ENCODE measurements around the gene ANKRD35.
A peak's percentile ranks its signal among the peaks of the same experiment; 100 is the strongest.
"Not testable (repeated sequence)": the region's sequence is repeated elsewhere in the genome, so short reads cannot be mapped to it uniquely, and the experiment has no call there.

The ANKRD35 gene

DNA sequence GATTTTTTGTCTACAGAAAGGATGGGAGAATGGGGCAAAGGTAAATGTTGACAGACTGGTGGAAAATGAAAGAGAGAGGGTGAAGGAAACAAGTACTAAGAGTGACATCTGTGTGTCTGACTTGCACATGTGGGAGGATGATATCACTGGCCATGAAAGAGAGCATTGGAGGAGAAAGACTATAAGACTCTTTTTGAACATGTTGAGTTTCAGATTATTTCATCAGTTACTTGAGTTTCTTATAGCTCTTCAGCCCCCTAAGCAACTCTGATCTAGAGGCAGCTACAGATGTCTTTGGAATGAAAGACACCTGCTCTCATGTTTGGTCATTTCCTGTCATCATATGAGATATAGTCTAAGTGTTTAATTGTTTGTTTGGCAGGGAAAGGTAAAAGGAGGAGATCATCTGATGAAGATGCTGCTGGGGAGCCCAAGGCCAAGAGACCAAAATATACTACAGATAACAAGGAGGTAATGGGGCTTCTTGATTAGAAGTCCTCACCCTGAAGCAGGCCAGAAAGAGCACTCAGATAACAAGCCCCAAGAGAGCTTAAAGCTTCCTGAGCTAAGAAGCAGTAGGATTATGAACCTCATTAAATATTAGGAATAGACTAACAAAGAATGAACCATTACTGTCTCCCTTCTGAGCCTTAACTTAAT, 57.2 kb downstream of the ANKRD35 start:
- H3K4me1 ChIP-seq (ENCODE audit: insufficient read depth, insufficient read length): no peaks in the 10 kb centered on the region
- H3K27me3 ChIP-seq (ENCODE audit: insufficient read depth, insufficient read length): no peaks in the 10 kb centered on the region
- no peak for DNase-seq (ENCODE audit: low read depth, low spot score)
- no peak overlapping the region for H3K4me3 ChIP-seq (ENCODE audit: insufficient read length, low read depth)
- H3K9me3 ChIP-seq (ENCODE audit: insufficient read depth, low read length): no peaks in the 10 kb centered on the region
- TF ChIP-seq ZNF274 (IDR thresholded peaks at IDR 0.05; ENCODE audit: low read depth, low read length) (no peak), SUZ12 (IDR thresholded peaks at IDR 0.05; ENCODE audit: extremely low read depth, insufficient read depth, insufficient read length) (no peak), YY1 (IDR thresholded peaks at IDR 0.05; ENCODE audit: insufficient read depth, insufficient read length) (no peak)
- H3K36me3 ChIP-seq (ENCODE audit: insufficient read depth, insufficient read length, low read length): peaks cover 78% of the 10 kb centered on the region
- no peak overlapping the region for H3K9ac ChIP-seq (ENCODE audit: insufficient read length, low read depth)

GRCh38 chr1:145827966-145828365, 57.7 kb downstream of the ANKRD35 start:
- no peak overlapping the region for H3K9ac ChIP-seq (ENCODE audit: insufficient read length, low read depth)
- H3K4me3 ChIP-seq (ENCODE audit: insufficient read length, low read depth): no peak overlapping the region

GRCh38 chr1:145826030-145826429, 59.6 kb downstream of the ANKRD35 start:
- no peak for TF ChIP-seq SUZ12 (IDR thresholded peaks at IDR 0.05; ENCODE audit: extremely low read depth, insufficient read depth, insufficient read length)
- no peak for TF ChIP-seq YY1 (IDR thresholded peaks at IDR 0.05; ENCODE audit: insufficient read depth, insufficient read length)
- no peak for TF ChIP-seq ZNF274 (IDR thresholded peaks at IDR 0.05; ENCODE audit: low read depth, low read length)
- no peaks in the 10 kb centered on the region for H3K4me1 ChIP-seq (ENCODE audit: insufficient read depth, insufficient read length)
- H3K9me3 ChIP-seq (ENCODE audit: insufficient read depth, low read length): no peaks in the 10 kb centered on the region
- H3K27me3 ChIP-seq (ENCODE audit: insufficient read depth, insufficient read length): no peaks in the 10 kb centered on the region
- no peak overlapping the region for H3K9ac ChIP-seq (ENCODE audit: insufficient read length, low read depth)
- no peak overlapping the region for H3K4me3 ChIP-seq (ENCODE audit: insufficient read length, low read depth)
- DNase-seq (ENCODE audit: low read depth, low spot score): no peak
- H3K36me3 ChIP-seq (ENCODE audit: insufficient read depth, insufficient read length, low read length): peaks cover 54% of the 10 kb centered on the region

More at GRCh38 chr1:145827966-145828365, 57.7 kb downstream of the ANKRD35 start:
- no peak for TF ChIP-seq YY1 (IDR thresholded peaks at IDR 0.05; ENCODE audit: insufficient read depth, insufficient read length)
- TF ChIP-seq ZNF274 (IDR thresholded peaks at IDR 0.05; ENCODE audit: low read depth, low read length): no peak
- TF ChIP-seq SUZ12 (IDR thresholded peaks at IDR 0.05; ENCODE audit: extremely low read depth, insufficient read depth, insufficient read length): no peak
- Histone ChIP-seq H3K4me1 (ENCODE audit: insufficient read depth, insufficient read length) (no peaks in the 10 kb centered on the region), H3K27me3 (ENCODE audit: insufficient read depth, insufficient read length) (no peaks in the 10 kb centered on the region), H3K36me3 (ENCODE audit: insufficient read depth, insufficient read length, low read length) (peaks cover 73% of the 10 kb centered on the region), H3K9me3 (ENCODE audit: insufficient read depth, low read length) (no peaks in the 10 kb centered on the region)
- DNase-seq (ENCODE audit: low read depth, low spot score): no peak

DNA sequence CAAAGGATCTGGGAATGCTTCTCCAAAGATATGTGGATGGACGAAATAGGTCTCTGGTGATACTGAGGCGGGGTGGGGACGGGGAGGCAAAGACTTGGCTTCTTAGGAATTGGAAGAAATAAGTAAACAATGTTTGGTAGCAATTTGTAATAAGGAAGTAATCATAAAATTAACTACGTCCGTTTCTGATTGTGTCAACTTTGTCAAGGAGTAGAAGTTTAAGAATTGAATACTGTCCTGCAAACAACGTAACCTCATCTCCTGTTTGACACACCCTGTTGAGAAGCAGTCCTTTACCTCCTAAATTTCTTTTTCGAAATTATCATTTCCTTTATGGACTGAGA, 61.2 kb downstream of the ANKRD35 start:
- Histone ChIP-seq H3K9me3 (ENCODE audit: insufficient read depth, low read length) (no peaks in the 10 kb centered on the region), H3K9ac (ENCODE audit: insufficient read length, low read depth) (peak overlapping the region; percentile 97), H3K4me1 (ENCODE audit: insufficient read depth, insufficient read length) (no peaks in the 10 kb centered on the region), H3K4me3 (ENCODE audit: insufficient read length, low read depth) (peak overlapping the region; percentile 97), H3K36me3 (ENCODE audit: insufficient read depth, insufficient read length, low read length) (peaks cover 38% of the 10 kb centered on the region), H3K27me3 (ENCODE audit: insufficient read depth, insufficient read length) (no peaks in the 10 kb centered on the region)
- no peak for DNase-seq (ENCODE audit: low read depth, low spot score)
- TF ChIP-seq YY1 (IDR thresholded peaks at IDR 0.05; ENCODE audit: insufficient read depth, insufficient read length) (no peak), SUZ12 (IDR thresholded peaks at IDR 0.05; ENCODE audit: extremely low read depth, insufficient read depth, insufficient read length) (no peak), ZNF274 (IDR thresholded peaks at IDR 0.05; ENCODE audit: low read depth, low read length) (no peak)

- DNase-seq (ENCODE audit: low read depth, low spot score): peak; percentile 93
- H3K27me3 ChIP-seq (ENCODE audit: insufficient read depth, insufficient read length): no peaks in the 10 kb centered on the region
- no peak for TF ChIP-seq SUZ12 (IDR thresholded peaks at IDR 0.05; ENCODE audit: extremely low read depth, insufficient read depth, insufficient read length)
- no peak for TF ChIP-seq ZNF274 (IDR thresholded peaks at IDR 0.05; ENCODE audit: low read depth, low read length)
- TF ChIP-seq YY1 (IDR thresholded peaks at IDR 0.05; ENCODE audit: insufficient read depth, insufficient read length): no peak
- H3K4me3 ChIP-seq (ENCODE audit: insufficient read length, low read depth): peak within 1 kb of the TSS; percentile 97
- no peaks in the 10 kb centered on the region for H3K9me3 ChIP-seq (ENCODE audit: insufficient read depth, low read length)
- H3K9ac ChIP-seq (ENCODE audit: insufficient read length, low read depth): peak within 1 kb of the TSS; percentile 97
- H3K4me1 ChIP-seq (ENCODE audit: insufficient read depth, insufficient read length): no peaks in the 10 kb centered on the region
- H3K36me3 ChIP-seq (ENCODE audit: insufficient read depth, insufficient read length, low read length): peaks cover 32% of the 10 kb centered on the region
Observed at GRCh38 chr1:145823565-145824498, 61.8 kb downstream of the ANKRD35 start, which contains the start of the genes POLR3C and RNF115. Gene POLR3C (plus strand): TSS chr1:145824200. CDS start chr1:145825777, 1,577 bp downstream. Gene RNF115 (minus strand): TSS chr1:145824095. CDS start chr1:145823873, 222 bp downstream.

DNA sequence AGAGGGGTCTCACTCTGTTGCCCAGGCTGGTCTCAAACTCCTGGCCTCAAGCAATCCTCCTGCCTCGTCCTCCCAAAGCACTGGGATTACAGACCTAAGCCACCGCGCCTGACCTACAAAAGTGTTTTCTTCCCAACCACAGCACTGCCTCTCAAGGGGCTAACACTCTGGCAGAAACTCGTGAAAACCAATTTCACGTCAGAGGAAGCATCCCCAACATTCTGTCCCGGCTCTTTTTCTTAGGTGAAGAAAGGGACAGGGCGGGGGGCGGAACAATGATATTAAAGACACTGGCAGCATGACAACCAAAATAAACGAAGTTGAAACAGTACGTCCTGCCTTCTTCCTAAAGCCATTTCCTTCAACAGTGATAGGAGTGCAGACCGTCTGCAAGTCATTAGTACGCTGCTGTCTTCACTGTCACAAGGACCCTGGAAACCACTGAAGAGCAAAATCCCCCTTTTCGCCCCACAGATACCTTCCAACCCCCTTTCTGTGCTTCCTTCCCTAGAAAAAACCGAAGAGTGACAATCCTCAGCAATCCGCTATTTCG, 62.8 kb downstream of the ANKRD35 start:
- not testable (repeated sequence) for H3K4me3 ChIP-seq (ENCODE audit: insufficient read length, low read depth); H3K4me1 ChIP-seq (ENCODE audit: insufficient read depth, insufficient read length)

GRCh38 chr1:145818095-145818494, 67.6 kb downstream of the ANKRD35 start:
- not testable (repeated sequence) for H3K9me3 ChIP-seq (ENCODE audit: insufficient read depth, low read length); H3K4me3 ChIP-seq (ENCODE audit: insufficient read length, low read depth); H3K36me3 ChIP-seq (ENCODE audit: insufficient read depth, insufficient read length, low read length); H3K4me1 ChIP-seq (ENCODE audit: insufficient read depth, insufficient read length); H3K27me3 ChIP-seq (ENCODE audit: insufficient read depth, insufficient read length); H3K9ac ChIP-seq (ENCODE audit: insufficient read length, low read depth); DNase-seq (ENCODE audit: low read depth, low spot score)

More for the DNA sequence above, 62.8 kb downstream of the ANKRD35 start:
- DNase-seq (ENCODE audit: low read depth, low spot score); H3K9me3 ChIP-seq (ENCODE audit: insufficient read depth, low read length); H3K9ac ChIP-seq (ENCODE audit: insufficient read length, low read depth); H3K27me3 ChIP-seq (ENCODE audit: insufficient read depth, insufficient read length): not testable (repeated sequence)
- peaks cover 22% of the 10 kb centered on the region for H3K36me3 ChIP-seq (ENCODE audit: insufficient read depth, insufficient read length, low read length)
